Measurements from ENCODE around the gene CA5B.

Gene CA5B

GRCh38 chrX:15745179-15745578 is 7.1 kb downstream of the CA5B start:
- TF ChIP-seq CTCF (IDR thresholded peaks at IDR 0.05): no peak

- no peak for TF ChIP-seq CTCF (IDR thresholded peaks at IDR 0.05)
Observed at GRCh38 chrX:15747626-15748173, 9.6 kb downstream of the CA5B start.

GRCh38 chrX:15748841-15749240 is 10.8 kb downstream of the CA5B start:
- TF ChIP-seq CTCF (IDR thresholded peaks at IDR 0.05): no peak

GRCh38 chrX:15749642-15750610 is 11.9 kb downstream of the CA5B start:
- TF ChIP-seq CTCF (IDR thresholded peaks at IDR 0.05): no peak

GRCh38 chrX:15750611-15751154 is 12.6 kb downstream of the CA5B start:
- TF ChIP-seq CTCF (IDR thresholded peaks at IDR 0.05): no peak

GRCh38 chrX:15751155-15751819 is 13.2 kb downstream of the CA5B start:
- TF ChIP-seq CTCF (IDR thresholded peaks at IDR 0.05): no peak

- TF ChIP-seq CTCF (IDR thresholded peaks at IDR 0.05): no peak
Observed at GRCh38 chrX:15755091-15755490, 17.0 kb downstream of the CA5B start.
